Subcutaneous adipose tissue (tissue), 4 donors: ENCODE data around the gene NEURL1. TPM values are rescaled to one million over a fixed set of nuclear protein-coding genes. Genes with fewer than 3 reads are reported as not detected.

Source experiments
- total RNA-seq, 4 donors: library from RNA; depleted of rRNA; stranded (reverse); fragments of >200 nt; gene quantifications; one replicate each; pipeline ENCODE4 v1.1.0, GENCODE V29; 2016
- TF ChIP-seq, protein P1 (sequence below): fragments of 450-650 bp; IDR thresholded peaks from one replicate; pipeline ENCODE4 v1.5.1; 2016; ENCODE audit warnings: low read depth, mild to moderate bottlenecking, control low read depth, antibody characterized with exemption, moderate library complexity

Gene NEURL1
- total RNA-seq, 4 donors from 2014 or later: not detected

DNA sequence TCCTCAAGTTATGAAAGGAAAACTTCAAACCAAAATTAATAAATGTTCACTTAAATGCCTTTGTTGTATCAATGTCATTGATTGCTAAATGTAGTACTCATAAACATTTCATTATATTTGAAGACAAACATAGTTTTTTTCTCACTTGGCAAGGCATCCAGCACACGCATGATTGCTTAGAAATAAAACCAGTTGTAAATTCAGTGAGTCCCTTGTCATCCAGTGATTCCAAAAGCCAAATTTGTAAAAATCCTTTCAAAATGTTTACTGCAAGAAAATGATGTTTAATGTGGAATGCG, 6.1 kb upstream of the NEURL1 start:
- TF ChIP-seq, protein P1, sequence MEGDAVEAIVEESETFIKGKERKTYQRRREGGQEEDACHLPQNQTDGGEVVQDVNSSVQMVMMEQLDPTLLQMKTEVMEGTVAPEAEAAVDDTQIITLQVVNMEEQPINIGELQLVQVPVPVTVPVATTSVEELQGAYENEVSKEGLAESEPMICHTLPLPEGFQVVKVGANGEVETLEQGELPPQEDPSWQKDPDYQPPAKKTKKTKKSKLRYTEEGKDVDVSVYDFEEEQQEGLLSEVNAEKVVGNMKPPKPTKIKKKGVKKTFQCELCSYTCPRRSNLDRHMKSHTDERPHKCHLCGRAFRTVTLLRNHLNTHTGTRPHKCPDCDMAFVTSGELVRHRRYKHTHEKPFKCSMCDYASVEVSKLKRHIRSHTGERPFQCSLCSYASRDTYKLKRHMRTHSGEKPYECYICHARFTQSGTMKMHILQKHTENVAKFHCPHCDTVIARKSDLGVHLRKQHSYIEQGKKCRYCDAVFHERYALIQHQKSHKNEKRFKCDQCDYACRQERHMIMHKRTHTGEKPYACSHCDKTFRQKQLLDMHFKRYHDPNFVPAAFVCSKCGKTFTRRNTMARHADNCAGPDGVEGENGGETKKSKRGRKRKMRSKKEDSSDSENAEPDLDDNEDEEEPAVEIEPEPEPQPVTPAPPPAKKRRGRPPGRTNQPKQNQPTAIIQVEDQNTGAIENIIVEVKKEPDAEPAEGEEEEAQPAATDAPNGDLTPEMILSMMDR: no peak

DNA sequence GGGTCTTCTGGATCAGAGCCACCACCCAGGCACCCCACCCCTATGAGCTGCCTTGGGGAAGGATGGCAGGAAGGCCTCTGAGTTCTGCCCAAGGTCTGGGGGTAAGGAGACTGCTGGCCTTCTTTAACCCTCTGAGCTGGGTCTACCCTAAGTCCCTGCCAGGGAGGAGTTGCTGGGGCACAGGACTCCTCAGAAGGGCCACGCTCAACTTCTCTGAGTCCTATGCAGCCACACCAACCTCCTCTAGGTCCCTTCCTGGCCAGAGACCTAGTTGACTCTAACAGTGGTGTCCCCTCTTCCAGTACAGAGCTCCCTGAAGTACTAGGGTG, 2.6 kb upstream of the NEURL1 start:
- TF ChIP-seq, protein P1: no peak

DNA sequence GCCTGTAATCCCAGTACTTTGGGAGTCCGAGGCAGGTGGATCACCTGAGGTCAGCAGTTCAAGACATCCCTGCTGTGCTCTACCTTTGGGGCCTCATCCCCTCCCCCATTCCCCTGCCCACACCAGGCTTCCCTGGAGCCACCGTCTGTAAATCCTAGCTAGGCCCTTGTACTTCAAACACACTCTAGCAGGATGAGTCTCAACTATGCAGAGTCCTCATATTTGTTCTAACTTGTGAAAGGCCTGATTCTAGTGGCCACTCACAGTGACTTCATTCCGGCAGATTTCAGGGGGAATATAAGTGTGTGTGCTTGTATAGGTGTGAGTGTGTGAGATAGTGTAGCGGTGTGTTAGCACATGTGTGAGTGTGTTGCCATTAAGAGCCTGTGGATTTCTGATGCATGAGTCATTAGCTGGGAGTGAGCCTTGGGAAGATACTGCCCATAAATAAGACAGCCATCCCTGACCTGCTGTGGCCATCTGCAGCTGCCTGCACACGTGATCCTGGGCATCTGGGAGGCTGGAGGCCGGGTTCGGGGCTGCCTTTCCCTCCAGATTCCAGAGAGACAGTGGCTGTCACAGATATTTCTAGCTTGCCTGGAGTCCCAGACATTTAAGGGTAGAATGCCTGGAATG, 1.7 kb upstream of the NEURL1 start:
- TF ChIP-seq, protein P1: no peak

DNA sequence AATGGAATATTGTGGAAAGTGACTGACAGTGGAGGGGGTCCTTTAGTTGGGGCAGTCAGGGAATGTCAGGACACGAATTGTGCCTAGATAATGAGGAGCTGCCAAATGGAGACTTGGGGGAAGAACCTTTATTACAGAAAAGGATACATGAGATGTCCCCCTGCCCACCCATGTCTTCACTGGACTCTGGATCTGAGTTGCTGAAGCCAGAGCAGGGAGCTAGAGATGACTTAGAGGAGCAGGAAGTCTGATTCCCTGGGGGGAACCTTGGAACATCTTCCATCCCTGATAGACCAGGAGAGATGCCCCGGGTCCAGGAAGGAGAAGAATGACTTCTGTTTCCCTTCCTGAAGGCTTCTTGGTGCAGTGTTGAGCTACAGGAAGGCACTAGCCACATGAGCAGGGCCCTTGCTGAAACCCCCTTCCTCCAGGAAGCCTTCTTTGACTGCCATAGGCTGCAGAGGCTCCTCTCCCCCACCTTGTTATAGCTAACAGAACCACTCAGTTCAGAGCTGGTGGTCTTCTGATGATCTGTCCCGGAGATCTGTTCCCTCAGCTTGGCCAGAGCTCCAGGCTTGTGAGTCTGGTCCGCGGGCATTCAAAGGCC, 747 bp upstream of the NEURL1 start:
- TF ChIP-seq, protein P1: no peak

DNA sequence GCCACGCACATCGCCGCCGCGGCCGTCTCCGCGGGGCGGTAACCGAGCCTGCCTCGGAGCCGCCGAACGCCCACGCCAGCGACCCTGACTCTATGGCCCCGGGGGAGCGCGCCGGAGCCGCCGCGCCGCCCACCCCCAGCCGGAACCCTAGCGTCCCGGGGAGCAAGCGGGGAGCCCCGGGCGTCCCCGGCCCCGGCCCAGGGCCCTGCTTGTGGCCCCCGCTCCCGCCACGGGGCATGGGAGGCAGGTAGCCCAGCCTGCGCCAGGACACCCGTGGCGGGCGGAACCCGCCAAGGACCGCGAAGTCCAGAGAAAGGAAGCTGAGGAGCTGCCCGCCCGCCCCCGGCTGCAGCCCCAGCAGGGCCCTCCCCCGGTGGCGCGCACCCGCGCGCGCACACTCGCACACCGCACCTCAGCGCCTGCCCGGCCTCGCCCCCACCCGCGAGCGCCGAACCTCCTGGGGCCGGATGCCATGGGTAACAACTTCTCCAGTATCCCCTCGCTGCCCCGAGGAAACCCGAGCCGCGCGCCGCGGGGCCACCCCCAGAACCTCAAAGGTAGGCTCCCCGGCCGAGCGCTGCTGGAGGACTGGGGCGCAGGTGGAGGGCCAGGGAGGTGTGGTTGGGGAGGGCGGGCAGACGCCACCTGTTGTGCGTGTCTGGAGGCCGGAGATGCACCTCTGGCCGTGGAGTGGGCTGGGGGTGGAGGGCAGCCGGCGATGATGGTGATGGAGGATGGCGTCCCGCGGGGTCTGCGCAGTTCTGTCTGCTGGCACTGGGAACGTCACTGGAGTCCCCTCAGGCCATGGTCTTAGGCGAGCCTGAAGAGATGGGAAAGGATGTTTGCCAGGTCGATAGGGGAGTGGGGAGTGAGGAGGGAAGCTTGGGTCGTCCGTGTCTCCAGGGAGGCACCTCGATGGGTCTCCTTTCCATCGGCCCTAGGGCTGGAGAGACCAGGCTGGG, 692 bp downstream of the NEURL1 start:
- TF ChIP-seq, protein P1: no peak

DNA sequence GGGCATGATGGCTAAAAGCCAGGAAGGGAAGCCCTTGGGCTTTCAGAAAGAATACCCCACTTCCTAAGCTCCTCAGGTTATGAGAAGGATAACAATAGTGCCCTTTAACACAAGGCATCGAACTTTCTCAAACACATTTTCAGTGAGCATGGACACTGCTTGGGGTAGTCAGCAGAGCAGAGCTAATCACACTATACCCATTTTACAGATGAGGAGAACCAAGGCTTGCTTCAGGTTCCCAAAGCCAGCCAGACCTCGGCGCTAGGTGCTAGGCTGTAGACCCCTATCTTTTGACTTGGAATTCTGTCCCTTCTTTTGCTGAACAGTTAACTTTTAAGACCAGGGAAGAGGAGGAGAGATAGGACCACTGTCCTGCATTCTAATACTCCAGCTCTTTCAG, 1.8 kb downstream of the NEURL1 start:
- TF ChIP-seq, protein P1: no peak
